Lung (tissue), 12 donors: ENCODE data around the gene GMPR. TPM values are rescaled to one million over a fixed set of nuclear protein-coding genes. Genes with fewer than 3 reads are reported as not detected.

Experiments
- ATAC-seq: fragments of 200-7000 bp; cut with Tn5 transposase; one replicate; pipeline ENCODE4 v1.9.1; 2020; ENCODE audit warnings: moderate number of reproducible peaks; ENCODE audit not compliant: insufficient read depth, low FRiP score
- DNase-seq, 3 donors: peaks; one replicate each; pipeline ENCODE4 v3.0.0-alpha.2; 2013 to 2017
- H3K27ac ChIP-seq, 2 donors: one replicate each; pipeline ENCODE4 v1.5.1; 2013; ENCODE audit warnings: mild to moderate bottlenecking in 2 of 2, moderate library complexity in 2 of 2, control low read depth in 1 of 2, inconsistent platforms in 1 of 2, low read depth in 1 of 2, low read length in 1 of 2
- H3K27me3 ChIP-seq, 3 donors: one replicate each; pipeline ENCODE4 v1.5.1; 2013; ENCODE audit warnings: low read length in 2 of 3; ENCODE audit not compliant: control insufficient read depth in 3 of 3, insufficient read depth in 3 of 3
- H3K36me3 ChIP-seq, 4 donors: one replicate each; pipeline ENCODE4 v1.5.1; 2013; ENCODE audit warnings: low read length in 4 of 4, mild to moderate bottlenecking in 1 of 4, moderate library complexity in 1 of 4; ENCODE audit not compliant: control insufficient read depth in 4 of 4, insufficient read depth in 4 of 4
- H3K4me1 ChIP-seq, 5 donors: one replicate each; pipeline ENCODE4 v1.5.1; 2013; ENCODE audit warnings: low read length in 5 of 5, mild to moderate bottlenecking in 2 of 5, moderate library complexity in 1 of 5; ENCODE audit not compliant: control insufficient read depth in 5 of 5, insufficient read depth in 5 of 5
- H3K4me3 ChIP-seq: one replicate; pipeline ENCODE4 v1.5.1; 2013; ENCODE audit warnings: mild to moderate bottlenecking, control low read depth, moderate library complexity
- H3K9ac ChIP-seq, 2 donors: one replicate each; pipeline ENCODE4 v1.5.1; 2013; ENCODE audit warnings: low read length in 2 of 2, control low read depth in 1 of 2; ENCODE audit not compliant: insufficient read depth in 1 of 2
- H3K9me3 ChIP-seq, 4 donors: one replicate each; pipeline ENCODE4 v1.5.1; 2013; ENCODE audit warnings: low read length in 3 of 4, mild to moderate bottlenecking in 1 of 4, moderate library complexity in 1 of 4; ENCODE audit not compliant: control insufficient read depth in 4 of 4, insufficient read depth in 3 of 4
- CTCF ChIP-seq: IDR thresholded peaks from 2 replicates; pipeline ENCODE4 v1.5.1; 2012; ENCODE audit warnings: mild to moderate bottlenecking; ENCODE audit errors: control extremely low read depth, extremely low read depth
- WGBS, 2 donors: extraction: QIAGEN DNeasy Blood & Tissue Kit; methylation state at CpG; one replicate each; pipeline ENCODE4 v1.1.7; 2013; 5-methylcytosine and 5-hydroxymethylcytosine counted together
- polyA plus RNA-seq, 2 donors: library from polyadenylated mRNA; stranded (reverse); fragments of 200-250 nt; gene quantifications; one replicate each; pipeline ENCODE4 v1.2.1, GENCODE V29; 2013
- total RNA-seq, 2 donors: library from RNA; depleted of rRNA in 1 of 2; stranded (reverse); fragments of >200 nt in 1 of 2; gene quantifications; one replicate each; pipeline ENCODE4 v1.2.1, GENCODE V29; 2014 to 2021
- donor health status: control.
- donor health status: control.
- donor health status: Bipolar disorder and iron deficiency.
- donor health status: healthy.
- donor health status: DM: yes; HTN: yes; CAD: no.

The GMPR gene
- total and polyA plus RNA-seq, 4 donors = 8.6 to 16.6 (median 12.9) TPM

- no peak for TF ChIP-seq CTCF
- peak in 2 of 3 donors; percentile 70 to 77 for DNase-seq
- Histone ChIP-seq H3K27ac (no peak overlapping the region), H3K27me3 (peaks cover 0 to 3% (median 0%) of the 10 kb centered on the region in 3 donors), H3K36me3 (no peaks in the 10 kb centered on the region), H3K4me1 (peaks cover 0 to 25% (median 4%) of the 10 kb centered on the region in 5 donors), H3K4me3 (no peak overlapping the region), H3K9me3 (no peaks in the 10 kb centered on the region), H3K9ac (no peak overlapping the region)
- WGBS, 2 donors = 83 to 87% methylated on average over 5 of the region's 5 CpGs
- no peak for ATAC-seq
These were observed 6.3 kb upstream of the GMPR start for GRCh38 chr6:16232086-16232485.

GRCh38 chr6:16236009-16236501, 2.3 kb upstream of the GMPR start:
- H3K27me3 ChIP-seq = no peaks in the 10 kb centered on the region
- no peak overlapping the region for H3K4me3 ChIP-seq
- no peak overlapping the region for H3K27ac ChIP-seq
- TF ChIP-seq CTCF = no peak
- H3K9ac ChIP-seq = no peak overlapping the region
- H3K9me3 ChIP-seq = no peaks in the 10 kb centered on the region
- H3K4me1 ChIP-seq = peaks cover 0 to 12% (median 6%) of the 10 kb centered on the region in 5 donors
- no peaks in the 10 kb centered on the region for H3K36me3 ChIP-seq
- no peak for ATAC-seq
- no peak for DNase-seq
- WGBS, 2 donors = 63 to 71% methylated on average over 4 of the region's 4 CpGs

- Histone ChIP-seq H3K9ac (peak overlapping the region in 1 of 2 donors; percentile 8), H3K4me1 (peaks cover 0 to 12% (median 6%) of the 10 kb centered on the region in 5 donors), H3K9me3 (no peaks in the 10 kb centered on the region), H3K27me3 (no peaks in the 10 kb centered on the region), H3K36me3 (no peaks in the 10 kb centered on the region), H3K27ac (peak overlapping the region; percentile 18 to 49), H3K4me3 (no peak overlapping the region)
- ATAC-seq (no peak), DNase-seq (peak; percentile 70 to 91 (median 89))
- no peak for TF ChIP-seq CTCF
- 1 to 2% methylated on average over 3 of the region's 3 CpGs for WGBS, 2 donors
These were observed 1.7 kb upstream of the GMPR start for GRCh38 chr6:16236631-16237199.
